ENCODE data around the gene HS2ST1. TPM values are rescaled to one million over a fixed set of nuclear protein-coding genes. Genes with fewer than 3 reads are reported as not detected.
A peak's percentile ranks its signal among the peaks of the same experiment; 100 is the strongest.

The HS2ST1 gene
- polyA plus RNA-seq, 1 donor (not counting 4 experiments of a cell fraction or from before 2014, with no cell fraction given), result 18.7 TPM

DNA sequence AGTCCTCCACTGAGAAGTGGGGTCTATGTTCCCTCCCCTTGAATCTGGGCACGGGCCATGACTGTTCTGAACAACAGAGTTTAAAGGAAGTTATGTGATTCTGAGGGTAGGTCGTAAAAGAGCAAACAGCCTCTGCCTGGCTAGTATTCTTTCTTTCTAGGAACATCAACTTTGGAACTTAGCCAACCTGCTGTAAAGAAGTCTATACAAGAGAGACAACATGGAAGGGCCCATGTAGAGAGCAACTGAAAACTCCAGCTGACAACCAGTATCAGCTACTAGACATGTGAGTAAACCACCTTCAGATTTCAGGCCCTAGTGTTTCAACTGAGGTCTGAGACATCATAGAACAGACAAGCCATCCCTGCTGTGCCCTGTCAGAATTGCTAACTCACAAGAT is 8.0 kb upstream of the HS2ST1 start:
- Histone ChIP-seq H3K4me3 (ENCODE audit: control insufficient read depth in 2 of 3, extremely low read depth in 1 of 3, insufficient read depth in 2 of 3, low read depth in 1 of 3, low read length in 3 of 3) (no peak overlapping the region), H3K4me1 (ENCODE audit: control insufficient read depth, extremely low read depth, insufficient read depth, low read length) (no peaks in the 10 kb centered on the region), H3K9me1 (ENCODE audit: control insufficient read depth, extremely low read depth, insufficient read depth, low read length) (no peaks in the 10 kb centered on the region), H3K9ac (ENCODE audit: control insufficient read depth, extremely low read depth, insufficient read depth, low read length) (no peak overlapping the region), H3K9me3 (ENCODE audit: control insufficient read depth, low read depth, low read length) (no peaks in the 10 kb centered on the region), H3K79me2 (ENCODE audit: control insufficient read depth, insufficient read depth, low read length) (peaks cover 85% of the 10 kb centered on the region), H3K27me3 (ENCODE audit: control insufficient read depth, extremely low read depth, insufficient read depth, low read length) (no peaks in the 10 kb centered on the region), H3K36me3 (ENCODE audit: control insufficient read depth in 2 of 2, extremely low read depth in 1 of 2, insufficient read depth in 2 of 2, low read length in 2 of 2) (peaks cover 0 to 25% of the 10 kb centered on the region in 2 experiments), H3K27ac (ENCODE audit: control insufficient read depth, insufficient read depth, low read length) (no peak overlapping the region), H3K4me2 (ENCODE audit: control insufficient read depth, extremely low read depth, insufficient read depth, low read depth, low read length) (no peak overlapping the region), H4K20me1 (ENCODE audit: control insufficient read depth, extremely low read depth, insufficient read depth, low read length) (peaks cover under 1% of the 10 kb centered on the region), H2AFZ (ENCODE audit: control insufficient read depth, low read length) (no peak overlapping the region)
- TF ChIP-seq, protein P1, sequence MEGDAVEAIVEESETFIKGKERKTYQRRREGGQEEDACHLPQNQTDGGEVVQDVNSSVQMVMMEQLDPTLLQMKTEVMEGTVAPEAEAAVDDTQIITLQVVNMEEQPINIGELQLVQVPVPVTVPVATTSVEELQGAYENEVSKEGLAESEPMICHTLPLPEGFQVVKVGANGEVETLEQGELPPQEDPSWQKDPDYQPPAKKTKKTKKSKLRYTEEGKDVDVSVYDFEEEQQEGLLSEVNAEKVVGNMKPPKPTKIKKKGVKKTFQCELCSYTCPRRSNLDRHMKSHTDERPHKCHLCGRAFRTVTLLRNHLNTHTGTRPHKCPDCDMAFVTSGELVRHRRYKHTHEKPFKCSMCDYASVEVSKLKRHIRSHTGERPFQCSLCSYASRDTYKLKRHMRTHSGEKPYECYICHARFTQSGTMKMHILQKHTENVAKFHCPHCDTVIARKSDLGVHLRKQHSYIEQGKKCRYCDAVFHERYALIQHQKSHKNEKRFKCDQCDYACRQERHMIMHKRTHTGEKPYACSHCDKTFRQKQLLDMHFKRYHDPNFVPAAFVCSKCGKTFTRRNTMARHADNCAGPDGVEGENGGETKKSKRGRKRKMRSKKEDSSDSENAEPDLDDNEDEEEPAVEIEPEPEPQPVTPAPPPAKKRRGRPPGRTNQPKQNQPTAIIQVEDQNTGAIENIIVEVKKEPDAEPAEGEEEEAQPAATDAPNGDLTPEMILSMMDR (optimal IDR thresholded peaks at IDR 0.05 in 1 of 3, IDR thresholded peaks at IDR 0.05 in 1 of 3, conservative IDR thresholded peaks at IDR 0.05 in 1 of 3; ENCODE audit: extremely low read depth in 1 of 3, insufficient read depth in 2 of 3, low read length in 3 of 3), result no peak
- no peak for DNase-seq (ENCODE audit: low read depth, low spot score)
- FAIRE-seq, result no peak
- dilution Hi-C loops (cut with MboI; ENCODE audit: extremely low pct_ligation_motif_present, low sequenced_read_pairs), result no loop called here

DNA sequence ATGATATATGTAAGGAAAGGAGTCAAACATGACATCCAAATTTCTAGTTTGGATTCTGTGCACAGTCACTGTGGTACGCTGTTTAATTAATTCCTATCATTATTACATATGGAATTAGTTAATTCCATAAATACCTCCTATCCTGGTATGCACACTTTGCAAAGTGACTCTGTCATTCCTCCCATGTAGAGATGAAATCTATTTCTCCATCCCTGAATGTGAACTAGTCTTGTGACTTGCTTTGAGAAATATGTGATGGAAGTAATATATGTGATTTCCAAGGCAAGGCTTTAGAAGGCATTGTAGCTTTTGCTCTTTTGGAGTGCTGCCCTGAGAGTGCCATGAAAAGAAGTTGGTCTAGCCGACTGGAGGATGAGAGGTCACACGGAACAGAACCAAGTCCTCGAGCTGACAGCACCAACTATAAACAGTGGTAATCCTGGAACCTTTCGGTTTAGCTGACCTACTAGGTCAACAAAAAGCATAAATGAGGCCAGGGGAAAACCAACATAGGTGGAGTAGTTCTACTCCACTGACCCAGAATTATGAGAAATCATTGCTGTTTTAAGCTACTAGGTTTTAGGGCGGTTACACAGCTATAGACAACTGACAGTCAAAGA is 2.0 kb upstream of the HS2ST1 start:
- H3K4me3 ChIP-seq (ENCODE audit: control insufficient read depth in 2 of 3, extremely low read depth in 1 of 3, insufficient read depth in 2 of 3, low read depth in 1 of 3, low read length in 3 of 3), result peak overlapping the region; percentile 78 to 100 (median 100)
- TF ChIP-seq, protein P1 (optimal IDR thresholded peaks at IDR 0.05 in 1 of 3, IDR thresholded peaks at IDR 0.05 in 1 of 3, conservative IDR thresholded peaks at IDR 0.05 in 1 of 3; ENCODE audit: extremely low read depth in 1 of 3, insufficient read depth in 2 of 3, low read length in 3 of 3), result no peak
- no peak for TF ChIP-seq EZH2 (IDR thresholded peaks at IDR 0.05; ENCODE audit: low read length)
- no peaks in the 10 kb centered on the region for H3K27me3 ChIP-seq (ENCODE audit: control insufficient read depth, extremely low read depth, insufficient read depth, low read length)
- peak overlapping the region; percentile 100 for H3K27ac ChIP-seq (ENCODE audit: control insufficient read depth, insufficient read depth, low read length)
- no peaks in the 10 kb centered on the region for H3K9me3 ChIP-seq (ENCODE audit: control insufficient read depth, low read depth, low read length)
- dilution Hi-C loops (cut with MboI; ENCODE audit: extremely low pct_ligation_motif_present, low sequenced_read_pairs), result no loop called here
- H2AFZ ChIP-seq (ENCODE audit: control insufficient read depth, low read length), result no peak overlapping the region
- peak overlapping the region; percentile 100 for H3K9ac ChIP-seq (ENCODE audit: control insufficient read depth, extremely low read depth, insufficient read depth, low read length)
- no peaks in the 10 kb centered on the region for H3K9me1 ChIP-seq (ENCODE audit: control insufficient read depth, extremely low read depth, insufficient read depth, low read length)
- H3K36me3 ChIP-seq (ENCODE audit: control insufficient read depth in 2 of 2, extremely low read depth in 1 of 2, insufficient read depth in 2 of 2, low read length in 2 of 2), result peaks cover 0 to 17% of the 10 kb centered on the region in 2 experiments
- H4K20me1 ChIP-seq (ENCODE audit: control insufficient read depth, extremely low read depth, insufficient read depth, low read length), result peaks cover 3% of the 10 kb centered on the region
- FAIRE-seq (no peak), DNase-seq (ENCODE audit: low read depth, low spot score) (no peak)
- peak overlapping the region; percentile 89 for H3K4me2 ChIP-seq (ENCODE audit: control insufficient read depth, extremely low read depth, insufficient read depth, low read depth, low read length)
- peaks cover 9% of the 10 kb centered on the region for H3K4me1 ChIP-seq (ENCODE audit: control insufficient read depth, extremely low read depth, insufficient read depth, low read length)
- H3K79me2 ChIP-seq (ENCODE audit: control insufficient read depth, insufficient read depth, low read length), result peaks cover 90% of the 10 kb centered on the region

All from keratinocyte (primary cell).